K562 (cell line): ENCODE data around the gene EVI2B. TPM values are rescaled to one million over a fixed set of nuclear protein-coding genes. Genes with fewer than 3 reads are reported as not detected.

ENCODE experiments used
- GABPB2 ChIP-seq: fragments of 250-450 bp; sonication (Bioruptor Pico); conservative IDR thresholded peaks from 2 replicates; pipeline ENCODE4 v1.5.1; 2021; ENCODE audit warnings: mild to moderate bottlenecking
- IRF9 ChIP-seq: fragments of 450-650 bp; IDR thresholded peaks from 2 replicates; pipeline ENCODE4 v1.6.1; 2016; ENCODE audit warnings: missing biosample characterization, missing genetic modification characterization
- MEIS2 ChIP-seq: fragments of 450-650 bp; IDR thresholded peaks from 2 replicates; pipeline ENCODE4 v1.6.1; 2014; ENCODE audit warnings: mild to moderate bottlenecking; ENCODE audit not compliant: partially characterized antibody
- MLX ChIP-seq, 2 experiments: fragments of 450-650 bp in 1 of 2; sonication (generic) in 1 of 2; formaldehyde crosslinking; conservative IDR thresholded peaks; 2 replicates each; pipeline versions ENCODE4 v1.4.0 to v1.8.1; 2020 to 2022; ENCODE audit warnings: mild to moderate bottlenecking in 1 of 2, missing genetic modification reagents in 1 of 2
- MTA2 ChIP-seq: fragments of 450-650 bp; IDR thresholded peaks from 2 replicates; pipeline ENCODE4 v1.6.1; 2016; ENCODE audit warnings: low read depth
- NR1H2 ChIP-seq: sonication (generic); formaldehyde crosslinking; IDR thresholded peaks from 2 replicates; pipeline ENCODE4 v1.4.0; 2020; ENCODE audit warnings: mild to moderate bottlenecking, missing genetic modification reagents
- NRF1 ChIP-seq, 2 experiments: fragments of 450-650 bp; IDR thresholded peaks in 1 of 2; conservative IDR thresholded peaks in 1 of 2; 2 replicates each; pipeline ENCODE4 v1.6.1; 2014; ENCODE audit warnings: mild to moderate bottlenecking in 2 of 2
- PURB ChIP-seq: sonication (generic); formaldehyde crosslinking; IDR thresholded peaks from 2 replicates; pipeline ENCODE4 v1.9.0; 2021; ENCODE audit warnings: low read depth, mild to moderate bottlenecking, missing genetic modification reagents
- SETDB1 ChIP-seq: IDR thresholded peaks from one replicate; pipeline ENCODE4 v1.6.1; 2012; ENCODE audit warnings: low read length, control low read depth, inconsistent platforms
- SOX6 ChIP-seq: fragments of 450-650 bp; IDR thresholded peaks from 2 replicates; pipeline ENCODE4 v1.6.1; 2014; ENCODE audit warnings: mild to moderate bottlenecking
- ZKSCAN3 ChIP-seq: fragments of 250-450 bp; sonication (Bioruptor Pico); IDR thresholded peaks from 2 replicates; pipeline ENCODE4 v1.4.0; 2020
- polyA plus RNA-seq, 8 experiments: library from polyadenylated mRNA; depleted of rRNA in 4 of 8; stranded (reverse) in 5 of 8; unstranded in 3 of 8; fragments of >200 nt; fragmentation: Nextera tagmentation in 2 of 8; fragmentation: Illumina TruSeq in 1 of 8; extraction: Ambion mirVana in 2 of 8; extraction: Trizol in 1 of 8; gene quantifications; 2 replicates each; pipeline versions ENCODE4 v1.2.1 to v1.2.3, GENCODE V29; 2011 to 2014; ENCODE audit warnings: inconsistent platforms in 1 of 8, missing spikeins in 1 of 8
- total RNA-seq, 7 experiments: library from RNA; depleted of rRNA in 6 of 7; stranded (reverse); fragments of >200 nt in 6 of 7; fragmentation: Illumina TruSeq in 2 of 7; extraction: Trizol in 2 of 7; gene quantifications; 2 replicates each; pipeline versions ENCODE4 v1.2.1 to v1.2.3, GENCODE V29; 2011 to 2021; ENCODE audit warnings: low replicate concordance in 1 of 7
- TF ChIP-seq, protein P1 (sequence below): fragments of 450-650 bp; IDR thresholded peaks from 2 replicates; pipeline ENCODE4 v1.6.1; 2018; ENCODE audit not compliant: partially characterized antibody
- TF ChIP-seq, protein P2 (sequence below): IDR thresholded peaks from 3 replicates; pipeline ENCODE4 v1.6.1; 2011; ENCODE audit warnings: borderline replicate concordance, mild to moderate bottlenecking; ENCODE audit not compliant: insufficient read length, insufficient read depth
- TF ChIP-seq, protein P3 (sequence below): fragments of 250-450 bp; sonication (Bioruptor Pico); IDR thresholded peaks from 2 replicates; pipeline ENCODE4 v1.8.0; 2021; ENCODE audit warnings: borderline replicate concordance, mild to moderate bottlenecking, moderate library complexity; ENCODE audit not compliant: poor library complexity, severe bottlenecking

The EVI2B gene
- total and polyA plus RNA-seq, 9 of the 15 experiments (the other 6 are each of a cell fraction or from before 2014, with no cell fraction given), result 0.54 to 8.0 (median 2.5) TPM

- TF ChIP-seq, protein P1, sequence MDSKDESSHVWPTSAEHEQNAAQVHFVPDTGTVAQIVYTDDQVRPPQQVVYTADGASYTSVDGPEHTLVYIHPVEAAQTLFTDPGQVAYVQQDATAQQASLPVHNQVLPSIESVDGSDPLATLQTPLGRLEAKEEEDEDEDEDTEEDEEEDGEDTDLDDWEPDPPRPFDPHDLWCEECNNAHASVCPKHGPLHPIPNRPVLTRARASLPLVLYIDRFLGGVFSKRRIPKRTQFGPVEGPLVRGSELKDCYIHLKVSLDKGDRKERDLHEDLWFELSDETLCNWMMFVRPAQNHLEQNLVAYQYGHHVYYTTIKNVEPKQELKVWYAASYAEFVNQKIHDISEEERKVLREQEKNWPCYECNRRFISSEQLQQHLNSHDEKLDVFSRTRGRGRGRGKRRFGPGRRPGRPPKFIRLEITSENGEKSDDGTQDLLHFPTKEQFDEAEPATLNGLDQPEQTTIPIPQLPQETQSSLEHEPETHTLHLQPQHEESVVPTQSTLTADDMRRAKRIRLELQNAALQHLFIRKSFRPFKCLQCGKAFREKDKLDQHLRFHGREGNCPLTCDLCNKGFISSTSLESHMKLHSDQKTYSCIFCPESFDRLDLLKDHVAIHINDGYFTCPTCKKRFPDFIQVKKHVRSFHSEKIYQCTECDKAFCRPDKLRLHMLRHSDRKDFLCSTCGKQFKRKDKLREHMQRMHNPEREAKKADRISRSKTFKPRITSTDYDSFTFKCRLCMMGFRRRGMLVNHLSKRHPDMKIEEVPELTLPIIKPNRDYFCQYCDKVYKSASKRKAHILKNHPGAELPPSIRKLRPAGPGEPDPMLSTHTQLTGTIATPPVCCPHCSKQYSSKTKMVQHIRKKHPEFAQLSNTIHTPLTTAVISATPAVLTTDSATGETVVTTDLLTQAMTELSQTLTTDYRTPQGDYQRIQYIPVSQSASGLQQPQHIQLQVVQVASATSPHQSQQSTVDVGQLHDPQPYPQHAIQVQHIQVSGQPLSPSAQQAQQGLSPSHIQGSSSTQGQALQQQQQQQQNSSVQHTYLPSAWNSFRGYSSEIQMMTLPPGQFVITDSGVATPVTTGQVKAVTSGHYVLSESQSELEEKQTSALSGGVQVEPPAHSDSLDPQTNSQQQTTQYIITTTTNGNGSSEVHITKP, result no peak
- TF ChIP-seq NR1H2 (no peak), MTA2 (no peak), ZKSCAN3 (no peak), MEIS2 (peak; percentile 73), SOX6 (no peak), NRF1 (conservative IDR thresholded peaks at IDR 0.05 in 1 of 2, IDR thresholded peaks at IDR 0.05 in 1 of 2) (no peak), SETDB1 (no peak), PURB (CRISPR knock-in tag) (no peak), IRF9 (no peak), GABPB2 (CRISPR knock-in tag) (no peak), MLX (CRISPR knock-in tag; conservative IDR thresholded peaks at IDR 0.05) (no peak)
- TF ChIP-seq, protein P2, sequence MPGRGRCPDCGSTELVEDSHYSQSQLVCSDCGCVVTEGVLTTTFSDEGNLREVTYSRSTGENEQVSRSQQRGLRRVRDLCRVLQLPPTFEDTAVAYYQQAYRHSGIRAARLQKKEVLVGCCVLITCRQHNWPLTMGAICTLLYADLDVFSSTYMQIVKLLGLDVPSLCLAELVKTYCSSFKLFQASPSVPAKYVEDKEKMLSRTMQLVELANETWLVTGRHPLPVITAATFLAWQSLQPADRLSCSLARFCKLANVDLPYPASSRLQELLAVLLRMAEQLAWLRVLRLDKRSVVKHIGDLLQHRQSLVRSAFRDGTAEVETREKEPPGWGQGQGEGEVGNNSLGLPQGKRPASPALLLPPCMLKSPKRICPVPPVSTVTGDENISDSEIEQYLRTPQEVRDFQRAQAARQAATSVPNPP, result no peak
- TF ChIP-seq, protein P3, sequence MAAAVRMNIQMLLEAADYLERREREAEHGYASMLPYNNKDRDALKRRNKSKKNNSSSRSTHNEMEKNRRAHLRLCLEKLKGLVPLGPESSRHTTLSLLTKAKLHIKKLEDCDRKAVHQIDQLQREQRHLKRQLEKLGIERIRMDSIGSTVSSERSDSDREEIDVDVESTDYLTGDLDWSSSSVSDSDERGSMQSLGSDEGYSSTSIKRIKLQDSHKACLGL (CRISPR knock-in tag), result no peak
These were observed at the start of gene EVI2B (continued) for GRCh38 chr17:31313982-31314781.
